ENCODE data around the gene DRAP1.

Gene DRAP1, protein sequence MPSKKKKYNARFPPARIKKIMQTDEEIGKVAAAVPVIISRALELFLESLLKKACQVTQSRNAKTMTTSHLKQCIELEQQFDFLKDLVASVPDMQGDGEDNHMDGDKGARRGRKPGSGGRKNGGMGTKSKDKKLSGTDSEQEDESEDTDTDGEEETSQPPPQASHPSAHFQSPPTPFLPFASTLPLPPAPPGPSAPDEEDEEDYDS

DNA sequence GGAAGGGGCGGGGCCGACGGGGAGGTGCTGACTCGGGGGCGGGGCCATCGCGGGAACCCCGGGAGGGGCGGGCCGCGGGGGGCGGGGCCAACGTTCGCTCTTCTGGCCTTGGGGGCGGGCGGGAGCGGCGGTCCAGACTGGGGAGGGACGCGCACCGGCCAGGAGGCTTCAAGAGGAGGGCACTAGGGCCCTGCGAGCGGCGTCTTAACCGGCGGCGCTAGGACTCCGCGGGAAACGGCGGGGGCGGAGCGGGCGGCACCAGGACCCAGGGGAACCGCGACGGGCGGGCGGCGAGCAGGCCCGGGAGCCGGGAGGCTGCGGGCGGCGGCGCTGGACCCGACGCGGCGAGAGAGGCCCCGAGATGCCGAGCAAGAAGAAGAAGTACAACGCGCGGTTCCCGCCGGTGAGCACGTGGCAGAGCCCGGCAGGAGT lies at the start of gene DRAP1:
Gene DRAP1, plus strand, starts transcription at position 286 of the 432 bp plus-strand sequence. Its CDS starts 76 bp downstream, at position 362.
- H3K4me3 ChIP-seq (ENCODE audit: low read depth, low read length), result peak within 1 kb of the TSS; percentile 92
- TF ChIP-seq, protein P1, sequence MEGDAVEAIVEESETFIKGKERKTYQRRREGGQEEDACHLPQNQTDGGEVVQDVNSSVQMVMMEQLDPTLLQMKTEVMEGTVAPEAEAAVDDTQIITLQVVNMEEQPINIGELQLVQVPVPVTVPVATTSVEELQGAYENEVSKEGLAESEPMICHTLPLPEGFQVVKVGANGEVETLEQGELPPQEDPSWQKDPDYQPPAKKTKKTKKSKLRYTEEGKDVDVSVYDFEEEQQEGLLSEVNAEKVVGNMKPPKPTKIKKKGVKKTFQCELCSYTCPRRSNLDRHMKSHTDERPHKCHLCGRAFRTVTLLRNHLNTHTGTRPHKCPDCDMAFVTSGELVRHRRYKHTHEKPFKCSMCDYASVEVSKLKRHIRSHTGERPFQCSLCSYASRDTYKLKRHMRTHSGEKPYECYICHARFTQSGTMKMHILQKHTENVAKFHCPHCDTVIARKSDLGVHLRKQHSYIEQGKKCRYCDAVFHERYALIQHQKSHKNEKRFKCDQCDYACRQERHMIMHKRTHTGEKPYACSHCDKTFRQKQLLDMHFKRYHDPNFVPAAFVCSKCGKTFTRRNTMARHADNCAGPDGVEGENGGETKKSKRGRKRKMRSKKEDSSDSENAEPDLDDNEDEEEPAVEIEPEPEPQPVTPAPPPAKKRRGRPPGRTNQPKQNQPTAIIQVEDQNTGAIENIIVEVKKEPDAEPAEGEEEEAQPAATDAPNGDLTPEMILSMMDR (IDR thresholded peaks at IDR 0.05; ENCODE audit: insufficient read depth, low read depth, low read length, missing control alignments), result no peak
- DNase-seq (ENCODE audit: low read depth), result peak; percentile 99

DNA sequence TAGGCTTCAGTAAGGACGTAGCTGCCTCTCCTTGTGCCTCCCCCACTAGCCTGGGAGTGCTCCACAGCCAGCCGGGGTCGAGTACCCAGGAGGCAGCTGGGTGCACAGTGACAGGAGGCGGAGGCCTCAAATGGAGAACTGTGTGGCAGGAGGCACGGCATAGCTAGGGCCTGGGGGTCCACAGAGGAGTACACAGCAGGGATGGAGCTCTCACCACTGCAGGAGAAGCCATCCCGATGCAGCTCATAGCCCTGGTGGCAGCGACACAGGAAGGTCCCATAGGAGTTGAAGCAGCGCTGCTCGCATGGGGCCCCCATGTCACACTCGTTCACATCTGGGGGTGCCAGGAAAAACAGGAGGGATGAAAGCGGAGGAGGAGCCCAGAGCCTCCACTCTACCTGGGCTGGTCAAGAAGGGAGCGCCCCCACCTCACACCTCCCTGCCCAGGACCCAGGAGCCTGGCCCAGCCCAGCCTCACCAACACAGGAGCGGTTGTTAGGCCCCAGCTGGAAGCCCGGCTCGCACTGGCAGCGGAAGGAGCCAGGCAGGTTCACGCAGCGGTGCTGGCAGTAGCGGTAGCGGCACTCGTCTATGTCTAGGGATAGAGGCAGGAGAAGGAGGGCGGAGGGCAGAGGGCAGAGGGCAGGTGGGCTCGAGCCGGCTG lies 49.5 kb upstream of the DRAP1 start:
- TF ChIP-seq, protein P1 (IDR thresholded peaks at IDR 0.05; ENCODE audit: insufficient read depth, low read depth, low read length, missing control alignments), result no peak
- no peak overlapping the region for H3K4me3 ChIP-seq (ENCODE audit: low read depth, low read length)
- DNase-seq (ENCODE audit: low read depth), result no peak

DNA sequence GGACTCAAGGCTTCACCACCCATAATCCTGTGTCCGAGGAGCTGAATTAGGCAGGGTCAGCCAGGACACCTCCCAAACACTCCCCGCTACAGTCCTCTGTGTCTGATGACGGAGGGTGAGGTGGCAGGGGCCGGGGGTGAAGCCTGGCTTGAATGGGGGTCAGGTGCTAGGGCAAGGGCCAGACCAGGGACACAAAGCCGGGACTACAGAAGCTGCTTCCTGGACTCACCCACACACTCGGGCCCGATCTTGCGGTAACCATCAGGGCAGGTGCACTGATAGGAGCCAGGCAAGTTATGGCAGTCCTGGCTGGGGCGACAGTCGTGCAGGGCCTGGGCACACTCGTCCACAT lies 48.9 kb upstream of the DRAP1 start:
- TF ChIP-seq, protein P1 (IDR thresholded peaks at IDR 0.05; ENCODE audit: insufficient read depth, low read depth, low read length, missing control alignments), result no peak

DNA sequence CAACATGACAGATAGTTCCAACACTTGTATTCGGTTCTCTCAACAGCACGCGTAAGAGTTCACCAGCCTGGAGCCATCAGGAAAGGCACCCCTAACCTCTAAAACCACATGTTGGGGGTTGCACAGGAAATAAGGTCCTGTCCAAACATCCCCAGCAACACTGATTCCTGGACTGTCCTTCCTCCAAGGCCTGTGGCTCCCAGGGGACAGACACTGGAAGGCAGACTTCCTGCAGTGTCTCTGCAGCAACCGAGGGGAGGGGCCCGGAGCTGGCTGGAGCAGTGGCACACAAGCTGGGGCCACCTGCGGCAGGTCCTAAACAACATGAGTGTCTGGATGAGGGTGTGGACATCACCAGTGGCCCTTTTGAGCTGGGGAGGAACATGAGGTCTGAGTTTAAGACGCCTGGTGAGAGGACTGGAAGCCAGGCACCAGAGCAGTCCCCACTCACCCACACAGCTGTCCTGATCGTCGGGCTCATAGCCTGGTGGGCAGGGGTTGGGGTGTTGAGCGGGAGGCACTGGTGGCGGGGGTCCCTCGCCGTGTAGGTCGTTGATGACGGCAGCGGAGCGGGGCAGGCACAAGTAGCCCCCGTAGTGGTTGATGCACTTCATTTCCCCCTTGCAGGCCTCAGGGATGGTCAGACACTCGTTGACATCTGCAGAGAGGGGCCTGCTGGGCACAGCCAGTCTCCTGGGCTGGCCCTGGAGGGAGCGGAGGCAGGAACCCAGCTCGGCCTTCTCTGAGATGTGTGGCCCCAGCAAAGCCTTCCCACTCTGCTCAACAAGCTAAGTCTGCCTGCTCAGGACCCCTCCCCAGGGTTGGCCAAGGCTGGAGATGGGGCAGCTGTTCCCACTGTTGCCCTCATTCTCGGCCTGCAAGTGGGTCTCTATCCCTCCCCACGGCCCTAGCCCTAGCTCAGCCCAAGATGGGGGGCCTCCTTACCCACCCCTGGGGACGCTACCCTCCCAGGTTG lies 48.2 kb upstream of the DRAP1 start:
- TF ChIP-seq, protein P1 (IDR thresholded peaks at IDR 0.05; ENCODE audit: insufficient read depth, low read depth, low read length, missing control alignments), result no peak
- no peak for DNase-seq (ENCODE audit: low read depth)
- H3K4me3 ChIP-seq (ENCODE audit: low read depth, low read length), result no peak overlapping the region

More for the DNA sequence above, 48.9 kb upstream of the DRAP1 start:
- no peak overlapping the region for H3K4me3 ChIP-seq (ENCODE audit: low read depth, low read length)
- no peak for DNase-seq (ENCODE audit: low read depth)

DNA sequence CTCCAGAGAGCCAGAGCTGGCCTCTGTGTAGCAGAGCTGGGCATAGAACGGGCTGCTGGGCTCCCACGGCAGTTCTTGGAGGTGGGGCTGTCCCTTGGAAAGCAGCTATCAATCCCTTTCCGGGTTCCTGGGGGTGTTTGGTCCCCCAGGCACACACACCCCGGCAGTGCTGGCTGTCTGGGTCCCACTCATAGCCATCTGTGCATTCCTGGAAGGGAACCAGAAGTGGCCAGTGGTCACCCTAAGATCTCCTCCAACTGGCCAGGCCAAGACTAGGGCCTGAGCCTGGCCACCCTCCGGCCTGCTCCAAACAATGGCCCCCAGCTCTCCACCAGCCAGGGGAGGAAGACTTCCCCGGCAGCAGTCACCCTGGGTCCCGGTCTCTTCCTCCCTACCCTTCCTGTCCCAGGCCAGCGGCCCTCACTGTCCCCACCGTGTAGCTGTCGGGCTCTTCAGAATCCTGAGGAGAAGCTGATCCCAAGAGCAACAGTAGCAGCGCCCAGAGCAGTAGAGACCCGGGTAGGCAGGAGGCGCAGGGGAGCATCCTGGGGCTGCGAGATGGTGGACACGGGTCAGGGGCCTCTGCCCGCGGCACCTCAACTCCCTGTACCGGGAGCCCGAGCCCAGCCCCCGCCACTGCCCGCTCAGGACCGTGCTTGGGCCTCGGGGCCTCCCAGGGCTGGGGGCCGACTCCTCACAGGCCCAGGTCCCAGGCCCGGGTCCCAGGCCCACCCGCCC lies 47.2 kb upstream of the DRAP1 start:
- no peak overlapping the region for H3K4me3 ChIP-seq (ENCODE audit: low read depth, low read length)

More for the DNA sequence above, 47.2 kb upstream of the DRAP1 start:
- TF ChIP-seq, protein P1 (IDR thresholded peaks at IDR 0.05; ENCODE audit: insufficient read depth, low read depth, low read length, missing control alignments), result no peak
- no peak for DNase-seq (ENCODE audit: low read depth)
